GM15510 (cell line): Measurements from ENCODE around the gene CDNF.

Source experiments
- POLR2A ChIP-seq: IDR thresholded peaks from 3 replicates; pipeline ENCODE4 v1.6.1; 2011; ENCODE audit warnings: borderline replicate concordance; ENCODE audit not compliant: insufficient read length; ENCODE audit errors: extremely low read depth

The CDNF gene

DNA sequence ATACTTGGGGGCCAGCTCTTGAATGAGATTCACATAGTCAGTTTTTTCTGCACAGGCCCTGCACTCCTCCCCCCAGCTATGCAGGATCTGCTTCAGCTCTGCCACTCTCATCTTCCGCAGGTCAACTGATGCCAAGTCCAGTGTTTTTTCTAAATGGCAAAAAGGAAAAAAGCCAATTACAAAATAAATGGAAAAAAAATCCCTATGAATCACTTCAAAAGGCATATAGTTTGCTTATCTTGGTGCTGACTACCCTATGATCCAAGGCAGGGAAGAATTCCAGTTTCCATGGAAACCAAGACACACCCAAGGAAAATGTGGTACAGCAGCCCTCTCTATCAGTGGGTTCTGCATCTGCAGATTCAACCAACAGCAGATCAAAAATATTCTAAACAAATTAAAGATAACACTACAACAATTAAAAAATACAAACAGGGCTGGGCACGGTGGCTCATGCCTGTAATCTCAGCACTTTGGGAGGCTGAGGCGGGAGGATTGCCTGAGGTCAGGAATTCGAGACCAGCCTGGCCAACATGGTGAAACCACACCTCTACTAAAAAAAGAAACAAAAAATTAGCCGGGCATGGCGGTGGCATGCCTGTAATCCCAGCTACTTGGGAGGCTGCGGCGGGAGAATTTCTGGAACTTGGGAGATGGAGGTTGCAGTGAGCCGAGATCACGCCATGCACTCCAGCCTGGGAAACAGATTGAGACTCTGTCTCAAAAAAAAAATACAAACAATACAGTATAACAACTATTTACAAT lies 17.6 kb downstream of the CDNF start:
- TF ChIP-seq POLR2A = no peak

DNA sequence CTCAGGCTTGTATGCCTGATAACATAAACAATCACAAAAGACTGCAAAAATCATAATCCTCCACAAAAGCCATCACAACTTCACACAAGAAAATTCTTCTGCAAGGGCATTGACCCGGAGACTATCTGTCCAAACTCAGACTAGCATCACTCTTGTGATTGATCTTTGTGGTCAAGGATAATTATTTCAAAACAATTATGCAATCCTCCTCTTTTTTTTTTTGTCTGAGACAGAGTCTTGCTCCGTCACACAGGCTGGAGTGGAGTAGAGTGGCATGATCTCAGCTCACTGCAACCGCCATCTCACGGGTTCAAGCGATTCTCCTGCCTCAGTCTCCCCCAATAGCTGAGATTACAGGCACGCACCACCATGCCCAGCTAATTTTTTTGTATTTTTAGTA lies 22.2 kb downstream of the CDNF start:
- no peak for TF ChIP-seq POLR2A

DNA sequence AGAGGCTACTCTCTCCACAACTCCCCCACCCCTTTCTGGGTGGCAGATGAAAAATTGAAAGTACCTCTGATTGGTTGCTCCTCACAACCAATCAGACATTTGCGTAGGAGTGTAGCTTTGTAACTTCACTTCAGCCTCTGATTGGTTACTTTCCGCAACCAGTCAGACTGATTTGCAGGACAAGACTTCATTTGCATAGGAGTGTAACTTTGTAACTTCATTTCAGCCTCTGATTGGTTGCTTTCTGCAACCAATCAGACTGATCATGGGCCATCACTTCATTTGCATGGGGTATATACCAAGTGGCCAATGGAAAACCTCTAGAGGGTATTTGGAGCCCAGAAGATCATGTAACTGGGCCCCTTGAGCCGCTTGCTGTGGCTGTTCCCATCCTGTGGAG lies 25.6 kb downstream of the CDNF start:
- TF ChIP-seq POLR2A = no peak

DNA sequence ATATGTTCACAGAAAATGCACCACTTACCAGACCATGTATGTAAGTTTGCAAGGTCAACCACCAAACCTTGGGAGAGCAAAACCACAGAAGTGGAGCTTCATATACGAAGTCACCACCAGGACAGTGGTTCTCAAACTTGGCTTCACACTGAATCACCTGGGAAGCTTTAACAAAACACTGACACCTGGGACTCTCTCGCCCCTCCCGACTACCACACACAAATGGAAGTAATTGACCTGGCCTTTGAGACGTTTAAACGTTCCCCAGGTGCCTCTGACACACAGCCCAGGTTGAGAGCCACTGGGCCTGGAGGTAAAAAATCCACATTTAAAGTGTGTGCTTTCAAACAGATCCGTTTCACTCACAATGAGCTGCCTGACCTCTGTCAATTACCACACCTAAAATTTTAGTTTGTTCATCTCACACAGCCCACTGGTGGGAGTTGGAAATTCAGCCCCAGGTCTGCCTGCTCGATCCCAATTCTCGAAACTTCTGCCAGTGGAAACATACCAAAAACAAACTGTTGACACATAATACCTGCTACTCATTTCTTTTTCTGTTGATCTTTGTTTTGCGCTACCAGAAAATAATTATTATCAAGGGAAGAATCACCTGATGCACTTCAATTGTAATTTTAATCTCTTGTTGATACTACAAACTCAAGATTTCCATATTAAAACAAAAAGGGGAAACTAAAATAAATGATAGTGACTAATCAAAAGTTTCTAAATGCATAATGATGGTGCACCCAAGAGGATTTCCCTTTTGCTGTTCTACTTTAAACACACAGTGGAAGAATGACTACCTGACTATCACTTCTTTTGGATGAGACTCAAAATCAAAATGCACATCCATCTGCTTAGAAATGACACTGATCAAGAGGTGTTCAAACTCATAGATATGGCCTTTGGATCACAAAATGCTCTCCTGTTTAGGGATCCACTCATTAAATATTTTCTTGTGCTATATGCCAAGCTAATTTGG lies 26.6 kb downstream of the CDNF start:
- no peak for TF ChIP-seq POLR2A

DNA sequence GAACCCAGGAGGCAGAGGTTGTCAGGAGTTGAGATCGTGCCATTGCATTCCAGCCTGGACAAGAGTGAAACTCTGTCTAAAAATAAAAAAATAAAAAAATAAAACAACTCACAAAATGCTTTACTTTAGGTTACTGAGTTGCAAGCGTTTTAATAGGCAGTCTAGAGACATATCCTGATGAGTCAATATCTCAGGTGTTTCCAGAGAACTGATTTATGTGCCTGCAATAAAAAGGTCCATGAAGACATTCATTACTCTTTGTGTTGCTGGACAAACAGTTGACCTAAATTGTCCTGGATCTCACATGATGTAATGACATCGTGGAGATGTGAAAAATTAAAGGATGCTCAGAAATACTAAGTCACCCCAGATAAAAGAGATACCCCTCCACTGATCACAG lies 31.5 kb downstream of the CDNF start:
- no peak for TF ChIP-seq POLR2A

DNA sequence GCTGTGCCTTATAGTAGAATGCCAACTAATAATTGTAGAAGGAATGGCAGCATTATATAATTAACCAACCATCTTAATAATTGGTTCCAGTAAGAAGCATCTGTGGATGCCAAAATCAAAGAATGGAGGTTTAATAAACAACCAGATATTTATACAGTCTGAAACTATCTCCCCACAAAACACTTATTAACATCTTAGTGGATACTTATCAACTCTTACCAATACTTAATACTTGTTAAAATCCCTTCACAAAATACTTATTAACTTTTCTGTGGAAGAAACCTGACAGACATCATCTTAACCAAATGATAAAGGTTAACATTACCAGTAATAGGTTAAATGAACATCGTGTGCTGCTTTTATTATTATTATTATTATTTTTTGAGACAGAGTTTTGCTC lies 34.0 kb downstream of the CDNF start:
- TF ChIP-seq POLR2A = no peak

DNA sequence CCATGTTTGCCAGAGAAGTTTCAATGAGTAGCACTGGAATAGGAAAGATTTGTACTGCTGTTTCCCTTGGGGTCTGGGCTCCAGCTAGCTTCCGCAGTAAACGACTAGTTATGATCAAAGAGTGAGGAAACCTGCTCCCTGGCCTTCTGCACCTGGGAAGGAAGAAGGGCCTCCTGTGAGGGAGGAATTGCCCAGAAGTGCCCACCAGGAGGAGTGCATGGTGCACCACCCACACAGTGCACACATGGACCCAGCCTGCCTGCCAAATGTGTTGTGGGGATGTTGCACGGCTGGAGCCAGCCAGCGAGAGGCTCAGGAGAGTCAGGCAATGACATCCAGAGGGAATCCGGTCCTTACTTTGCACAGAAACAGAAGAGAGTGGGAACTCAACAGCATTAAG lies 36.1 kb downstream of the CDNF start:
- no peak for TF ChIP-seq POLR2A

DNA sequence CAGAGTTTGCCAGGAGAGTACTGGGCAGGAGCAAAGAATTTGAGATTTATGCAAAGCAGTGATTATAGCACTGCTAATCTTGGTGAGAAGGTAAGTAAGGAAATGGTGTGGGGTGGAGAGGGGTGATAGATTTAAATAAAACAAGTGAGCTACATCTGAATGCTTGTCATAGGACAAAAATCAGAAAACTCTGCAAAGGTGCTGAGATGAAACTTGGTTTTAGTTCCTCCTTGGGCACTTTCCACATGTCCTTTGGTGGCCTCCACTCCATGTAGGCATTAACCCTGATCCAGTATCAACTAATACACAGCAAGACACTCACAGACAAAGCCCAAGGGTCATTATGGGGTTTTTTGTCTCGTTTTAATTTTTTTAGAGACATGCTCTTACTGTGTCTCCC lies 37.4 kb downstream of the CDNF start:
- no peak for TF ChIP-seq POLR2A

DNA sequence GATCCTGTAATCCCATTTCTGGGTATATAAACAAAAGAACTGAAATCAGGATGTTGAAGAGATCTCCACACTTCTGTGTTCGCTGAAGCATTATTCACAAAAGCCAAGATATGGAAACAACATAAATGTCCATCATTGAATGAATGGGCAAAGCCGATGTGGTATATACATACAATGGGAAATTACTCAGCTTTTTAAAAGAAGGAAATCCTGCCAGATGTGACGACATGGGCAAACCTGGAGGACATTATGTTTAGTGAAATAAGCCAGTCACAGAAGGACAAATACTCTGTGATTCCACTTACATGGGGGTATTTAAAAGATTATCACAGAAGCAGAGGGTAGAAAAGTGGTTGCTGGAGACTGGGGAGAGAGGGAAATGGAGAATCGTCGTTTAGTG lies 39.2 kb downstream of the CDNF start:
- TF ChIP-seq POLR2A = no peak

DNA sequence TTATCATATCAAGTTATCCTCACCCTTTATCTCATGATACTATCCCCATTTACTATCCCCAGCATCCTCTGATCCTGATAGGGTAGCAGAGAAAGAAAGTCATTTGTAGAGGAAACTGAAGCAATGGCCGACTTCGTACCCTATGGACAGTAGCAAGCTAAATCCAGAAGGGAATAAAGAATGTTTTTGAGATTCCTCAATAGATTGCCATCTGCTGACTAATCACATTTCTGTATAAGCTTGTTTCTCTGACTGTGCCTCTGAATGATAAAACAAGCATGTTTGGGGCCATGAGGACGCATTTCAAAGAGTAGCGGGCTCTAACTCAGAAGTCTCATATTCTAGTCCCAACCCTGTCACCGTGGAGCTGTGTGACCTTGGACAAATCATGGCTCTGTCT lies 49.9 kb downstream of the CDNF start:
- no peak for TF ChIP-seq POLR2A

DNA sequence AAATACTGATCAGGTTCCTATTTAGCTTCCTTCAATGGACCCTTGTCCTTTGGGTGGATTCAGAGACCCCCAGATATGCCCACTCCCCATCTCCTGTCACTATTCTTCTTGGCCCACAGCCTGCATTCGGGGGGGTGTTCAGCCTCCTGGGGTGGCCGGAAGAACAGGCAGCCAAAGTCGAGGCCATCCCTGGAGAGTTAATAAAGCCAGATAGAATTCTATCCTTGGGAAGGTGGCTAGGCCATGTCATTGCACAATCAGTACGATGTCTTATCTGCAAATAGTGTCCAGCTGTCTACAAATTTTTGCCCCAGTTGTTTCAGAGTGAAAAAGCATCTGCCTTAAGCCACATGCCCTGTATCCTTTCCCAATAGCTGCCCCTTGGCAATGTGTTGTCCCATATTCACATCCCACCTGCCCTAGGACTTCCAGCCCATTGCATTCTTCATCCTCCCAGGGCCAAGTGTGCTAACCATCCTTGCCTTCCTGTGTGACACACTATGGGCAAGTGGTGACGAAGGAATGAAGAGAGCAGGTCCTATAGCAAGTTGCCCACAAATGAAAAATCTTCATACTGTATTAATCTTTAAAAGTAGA lies 53.3 kb downstream of the CDNF start:
- no peak for TF ChIP-seq POLR2A

DNA sequence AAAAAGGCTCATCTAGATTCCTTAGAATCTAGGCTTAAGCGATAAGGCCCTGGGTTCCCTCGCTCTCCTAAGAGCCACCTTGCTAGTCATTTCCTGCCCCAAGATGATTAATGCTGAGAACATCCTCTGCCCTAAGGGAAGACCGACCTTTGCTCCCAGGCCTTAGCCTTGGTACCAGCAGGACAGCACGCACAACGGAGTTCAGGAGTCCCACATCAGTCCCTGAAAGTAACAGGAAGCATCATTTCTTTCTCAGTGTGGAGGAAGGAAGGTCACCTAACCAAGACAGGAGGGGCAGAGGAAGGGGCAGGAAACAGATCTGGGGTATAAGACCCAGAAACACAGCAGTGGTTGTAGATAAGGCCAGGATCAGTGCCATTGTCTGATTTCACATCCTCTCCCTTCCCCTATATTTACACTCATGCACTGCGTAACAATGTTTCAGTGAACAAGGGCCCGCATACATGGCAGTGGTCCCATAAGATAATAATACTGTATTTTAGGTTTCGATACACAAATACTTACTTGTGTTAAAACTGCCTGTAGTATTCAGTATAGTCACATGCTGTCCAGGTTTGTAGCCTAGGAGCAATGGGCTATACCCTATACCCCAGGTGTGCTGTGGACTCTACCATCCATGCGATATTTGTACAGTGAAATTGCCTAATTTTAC lies 55.0 kb downstream of the CDNF start:
- TF ChIP-seq POLR2A = no peak

DNA sequence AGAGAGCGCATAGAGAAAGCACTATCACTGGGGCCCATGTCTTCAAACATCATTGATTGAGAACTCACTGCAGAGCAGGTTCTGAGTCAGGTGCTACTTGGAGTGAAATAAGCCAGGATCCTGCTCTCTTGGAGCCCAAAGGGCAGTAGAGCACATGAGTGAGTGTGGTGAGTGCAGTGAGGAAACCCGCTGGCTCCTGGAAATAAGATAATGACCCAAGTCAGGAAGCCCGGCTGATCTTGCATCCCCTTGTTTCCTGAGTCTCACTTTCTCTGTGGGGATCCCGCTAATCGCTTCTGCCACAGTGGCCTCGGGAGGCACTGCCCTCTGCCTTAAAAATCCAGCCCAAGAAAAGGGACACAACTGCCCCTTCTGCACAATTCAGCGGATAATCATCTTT lies 56.1 kb downstream of the CDNF start:
- no peak for TF ChIP-seq POLR2A

DNA sequence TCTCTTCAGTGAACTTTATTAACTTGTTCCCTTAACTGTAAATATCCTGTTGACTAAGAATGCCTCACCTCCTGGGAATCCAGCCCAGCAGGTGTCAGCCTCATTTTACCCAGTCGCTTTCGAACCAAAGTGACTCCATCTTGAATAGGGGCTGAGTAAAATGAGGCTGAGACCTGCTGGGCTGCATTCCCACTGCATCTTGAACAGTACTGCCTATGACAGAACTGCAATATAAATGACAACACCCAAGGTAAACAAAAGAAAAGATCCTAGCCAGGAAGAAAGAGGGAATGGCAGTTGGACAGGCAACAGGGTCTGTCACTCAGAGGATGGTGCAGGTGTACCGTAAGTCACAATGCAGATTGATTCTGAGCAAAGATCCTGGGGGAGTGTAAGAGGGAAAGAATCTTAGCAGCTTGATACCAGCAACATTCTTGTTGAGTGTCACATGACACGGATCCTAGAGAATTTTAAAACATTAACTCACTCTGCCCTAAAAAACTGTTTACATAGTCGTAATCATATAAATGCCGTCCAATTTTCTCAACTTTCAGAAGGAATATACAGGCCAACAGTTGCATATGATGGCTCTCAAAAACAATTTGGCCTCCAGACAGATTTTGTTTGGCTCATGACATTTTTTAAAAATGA lies 58.7 kb downstream of the CDNF start:
- TF ChIP-seq POLR2A = no peak
